HepG2 (cell line): ENCODE data around the gene ACAP2.

ENCODE experiments used
- NR3C1 ChIP-seq: sonication (generic); formaldehyde crosslinking; IDR thresholded peaks from 2 replicates; pipeline ENCODE4 v1.4.0; 2020; ENCODE audit warnings: missing genetic modification reagents
- PHF21A ChIP-seq: sonication (generic); formaldehyde crosslinking; IDR thresholded peaks from 2 replicates; pipeline ENCODE4 v1.5.0; 2020; ENCODE audit warnings: mild to moderate bottlenecking, missing genetic modification reagents
- USF2 ChIP-seq, 2 experiments: sonication (generic) in 1 of 2; formaldehyde crosslinking in 1 of 2; IDR thresholded peaks; 2 replicates each; pipeline versions ENCODE4 v1.5.1 to v1.6.1; 2011 to 2020; ENCODE audit warnings: borderline replicate concordance in 1 of 2, low read depth in 1 of 2, low read length in 1 of 2, mild to moderate bottlenecking in 1 of 2, missing genetic modification reagents in 1 of 2, moderate library complexity in 1 of 2
- ZNF12 ChIP-seq: sonication (generic); formaldehyde crosslinking; IDR thresholded peaks from 2 replicates; pipeline ENCODE4 v1.5.0; 2020; ENCODE audit warnings: missing genetic modification reagents

GRCh38 chr3:195466251-195466650 lies 23.4 kb upstream of the ACAP2 start:
- no peak for TF ChIP-seq NR3C1 (CRISPR knock-in tag)
- no peak for TF ChIP-seq PHF21A (CRISPR knock-in tag)
- no peak for TF ChIP-seq ZNF12 (CRISPR knock-in tag)
- no peak for TF ChIP-seq USF2 (IDR thresholded peaks at IDR 0.05; ENCODE audit: low read depth, low read length)
- no peak for TF ChIP-seq USF2 (CRISPR knock-in tag; IDR thresholded peaks at IDR 0.05; ENCODE audit: borderline replicate concordance)
